OCI-LY3 (cell line): Measurements from ENCODE around the gene TMEM14C.

ENCODE experiments used
- CTCF ChIP-seq: fragments of 200-600, 300-600 bp; sonication (generic); IDR thresholded peaks from 2 replicates; pipeline ENCODE4 v1.5.1; 2014; ENCODE audit warnings: antibody characterized with exemption, low read length, low read depth
- EZH2phosphoT487 ChIP-seq: fragments of 200-600 bp; shearing (Covaris generic); IDR thresholded peaks from 2 replicates; pipeline ENCODE4 v1.6.1; 2018; ENCODE audit warnings: antibody characterized with exemption, mixed run types, low read depth

GRCh38 chr6:10685092-10685915, 37.6 kb upstream of the TMEM14C start:
- TF ChIP-seq EZH2phosphoT487 (no peak), CTCF (no peak)
